Measurements from ENCODE around the gene THSD1.

The THSD1 gene

DNA sequence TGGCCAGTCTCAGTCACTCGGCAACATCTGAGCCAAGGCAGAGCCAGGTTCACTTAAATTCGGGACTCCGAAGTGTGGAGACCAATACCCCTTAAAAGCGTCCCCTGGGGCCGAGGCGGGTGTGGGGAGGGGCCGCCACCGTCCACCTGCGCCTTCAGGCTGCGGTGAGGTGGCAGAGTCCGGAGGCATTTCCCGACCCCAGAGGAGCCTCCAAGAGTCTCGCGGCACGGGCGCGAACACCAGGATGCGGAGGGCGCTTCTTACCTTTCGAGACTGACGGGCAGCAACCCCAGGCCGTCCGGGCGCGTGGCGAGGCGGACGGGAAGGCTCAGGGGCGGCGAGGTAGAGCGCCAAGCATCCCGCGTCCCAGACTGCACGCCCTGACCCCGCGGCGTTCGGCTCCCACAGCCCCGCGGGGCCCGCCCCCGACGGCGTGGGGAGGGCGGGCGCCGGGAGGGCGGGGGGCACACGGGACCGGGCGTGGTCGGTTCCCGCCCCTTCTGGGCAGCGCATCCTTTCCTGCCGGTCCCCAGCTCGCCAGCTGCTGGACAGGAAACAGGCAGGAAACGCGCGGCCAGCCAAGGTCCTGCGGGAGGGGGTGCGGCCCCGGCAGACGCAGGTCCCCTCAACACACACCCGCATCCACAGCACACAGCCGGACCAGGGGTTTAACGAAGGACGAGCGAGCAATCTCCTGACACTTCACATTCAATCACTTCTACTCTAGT lies at the start of gene THSD1:
Gene THSD1, minus strand, starts transcription at position 406 of the 728 bp plus-strand sequence. CDS start 3,572 bp downstream, outside the sequence.
- peak; percentile 52 for DNase-seq (ENCODE audit: insufficient read length, low spot score)
- FAIRE-seq, result no peak

- FAIRE-seq (no peak), DNase-seq (ENCODE audit: insufficient read length, low spot score) (peak; percentile 56)
Measured at GRCh38 chr13:52455677-52456041, 49.7 kb upstream of the THSD1 start.

DNA sequence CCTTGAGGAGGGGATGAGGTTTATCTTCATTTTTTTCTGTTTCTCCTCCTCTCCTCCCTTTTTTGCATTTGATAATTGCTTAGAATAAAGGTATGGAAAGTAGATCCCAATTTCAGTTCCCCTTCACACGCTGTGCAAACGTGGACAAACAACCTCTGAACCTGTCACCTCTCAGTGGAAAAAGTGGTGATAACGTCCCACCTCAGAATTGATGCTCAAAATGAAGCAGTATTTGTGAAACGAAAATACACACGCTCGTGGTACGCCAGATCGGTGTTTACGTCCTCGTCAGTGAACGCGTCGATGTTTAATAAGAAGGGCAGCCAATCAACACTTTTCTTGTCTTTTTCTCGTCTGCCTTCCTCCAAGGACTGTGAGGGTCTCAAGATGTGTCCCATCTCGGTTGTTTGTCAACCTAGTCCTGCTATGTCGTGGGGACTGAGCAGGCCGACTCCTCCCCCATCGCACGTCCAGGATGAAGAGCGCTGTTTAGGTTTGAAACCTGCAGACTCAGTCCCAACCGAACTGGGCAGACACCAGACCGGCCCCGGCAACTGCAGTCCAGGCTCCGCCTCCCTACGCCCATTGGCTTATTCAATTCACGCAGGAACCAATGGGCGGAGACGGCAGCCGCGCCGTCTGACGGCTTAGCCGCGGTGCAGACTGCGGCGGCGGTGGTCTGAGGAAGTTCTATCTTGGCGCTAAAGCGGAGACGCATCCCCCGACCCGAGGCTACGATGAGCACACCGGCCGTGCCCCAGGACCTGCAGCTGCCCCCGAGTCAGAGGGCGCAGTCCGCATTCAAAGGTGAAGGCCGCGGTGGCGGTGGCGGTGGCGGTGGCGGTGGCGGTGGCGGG lies 49.1 kb upstream of the THSD1 start, which contains the start of gene CKAP2:
Gene CKAP2, plus strand, starts transcription at position 659 of the 857 bp plus-strand sequence. Its CDS starts 79 bp downstream, at position 738.
- FAIRE-seq (no peak), DNase-seq (ENCODE audit: insufficient read length, low spot score) (peak; percentile 95)

- peak; percentile 92 for FAIRE-seq
Measured at GRCh38 chr13:52454459-52454819, 48.5 kb upstream of the THSD1 start.

DNA sequence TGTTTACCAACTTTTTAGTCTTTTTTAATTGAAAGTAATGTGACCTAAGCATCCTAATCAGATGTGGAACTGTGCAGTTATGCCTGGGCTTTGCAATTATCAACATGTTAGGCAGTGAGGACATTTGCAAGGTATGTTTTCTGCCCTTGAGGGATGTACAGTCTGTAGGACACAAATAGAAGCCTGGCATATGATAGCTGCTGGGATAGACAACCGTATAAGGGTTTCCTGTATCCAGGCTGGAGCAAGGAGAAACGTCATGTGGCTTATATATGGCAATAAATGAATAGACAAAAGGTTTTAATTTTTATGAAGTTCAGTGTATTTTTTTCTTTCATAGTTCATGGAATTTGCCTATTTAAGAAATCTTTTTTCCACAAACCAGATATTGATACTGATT lies 46.5 kb upstream of the THSD1 start:
- DNase-seq (ENCODE audit: insufficient read length, low spot score), result no peak
- FAIRE-seq, result no peak

More at GRCh38 chr13:52454459-52454819, 48.5 kb upstream of the THSD1 start:
- DNase-seq (ENCODE audit: insufficient read length, low spot score), result peak; percentile 17

GRCh38 chr13:52451135-52451804 lies 45.3 kb upstream of the THSD1 start:
- FAIRE-seq (no peak), DNase-seq (ENCODE audit: insufficient read length, low spot score) (no peak)

- DNase-seq (ENCODE audit: insufficient read length, low spot score) (no peak), FAIRE-seq (no peak)
Measured at GRCh38 chr13:52450793-52451116, 44.8 kb upstream of the THSD1 start.

DNA sequence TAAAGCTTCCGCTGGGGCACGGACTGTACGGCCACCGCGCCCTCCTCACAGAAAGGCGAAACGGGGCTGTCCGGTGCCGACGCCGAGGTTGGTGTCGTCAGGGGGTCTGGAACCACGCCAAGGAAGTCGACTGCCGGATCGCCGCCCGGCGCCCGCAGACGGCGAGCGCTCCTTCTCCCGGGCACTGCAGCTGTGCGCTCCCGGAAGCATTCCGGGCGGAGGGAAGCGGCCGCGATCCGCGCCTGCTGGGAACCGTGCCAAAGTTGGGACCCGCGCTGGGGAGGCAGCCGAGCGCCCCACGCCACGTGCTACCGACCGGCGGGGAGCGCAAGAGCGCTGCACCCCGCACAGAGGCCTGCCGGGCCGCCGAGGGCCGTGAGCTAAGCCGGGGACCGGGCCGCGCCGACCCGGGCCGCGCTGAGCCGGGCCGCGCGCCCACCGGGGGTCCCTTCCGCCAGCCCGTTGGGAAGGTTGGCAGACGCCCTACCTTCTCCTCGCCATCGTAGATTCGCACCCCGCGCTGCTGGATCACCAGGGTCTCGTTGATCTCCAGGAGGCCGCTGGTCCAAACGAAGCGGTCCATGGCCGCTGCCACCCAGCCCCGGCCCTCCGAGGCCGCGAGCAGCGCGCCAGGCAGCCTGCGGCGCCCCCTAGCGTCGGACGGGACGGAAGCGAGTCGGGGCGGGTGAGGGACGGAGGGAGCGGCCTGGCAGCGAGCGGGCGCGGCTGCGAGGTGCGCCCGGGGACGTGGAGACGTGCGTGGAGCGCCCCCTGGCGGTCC lies 44.2 kb upstream of the THSD1 start, which contains the start of gene VPS36:
Gene VPS36, minus strand, starts transcription at position 623 of the 781 bp plus-strand sequence. Its CDS starts 40 bp downstream, at position 583.
- peak; percentile 77 for FAIRE-seq
- DNase-seq (ENCODE audit: insufficient read length, low spot score), result peak; percentile 69

DNA sequence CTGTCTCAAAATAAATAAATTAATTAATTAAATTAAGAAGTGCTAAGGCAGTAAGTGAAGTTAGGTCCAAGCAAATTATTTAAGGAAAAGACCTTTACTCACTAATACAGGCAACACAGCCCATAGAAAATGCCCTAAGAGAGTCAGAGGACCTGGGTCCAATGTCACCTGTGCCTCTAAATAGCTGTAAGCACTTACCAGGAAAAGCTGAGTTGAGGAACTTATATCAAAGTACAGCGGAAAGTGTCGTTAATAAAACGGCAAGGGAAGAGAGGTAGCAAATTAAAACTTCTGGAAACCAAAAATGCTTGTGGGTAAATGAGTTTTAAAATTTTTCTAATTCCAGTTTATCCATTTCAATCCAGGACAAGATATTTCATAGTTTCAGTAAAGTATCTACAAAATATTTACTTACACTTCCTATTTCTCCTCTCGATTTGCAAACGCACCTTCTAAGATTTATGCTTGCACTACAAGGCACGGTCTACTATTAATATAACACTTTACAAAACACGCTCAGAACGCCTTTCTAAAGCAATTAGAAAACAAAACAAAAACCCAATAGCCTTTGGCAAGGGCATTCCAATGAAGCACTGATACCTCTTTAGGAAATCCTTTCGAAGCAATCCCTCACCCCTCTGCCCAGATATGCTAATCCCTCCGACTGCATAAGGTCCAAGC lies 43.5 kb upstream of the THSD1 start:
- DNase-seq (ENCODE audit: insufficient read length, low spot score) (no peak), FAIRE-seq (peak; percentile 31)

- FAIRE-seq (no peak), DNase-seq (ENCODE audit: insufficient read length, low spot score) (no peak)
Measured at GRCh38 chr13:52447815-52448552, 42.0 kb upstream of the THSD1 start.

- FAIRE-seq (peak; percentile 73), DNase-seq (ENCODE audit: insufficient read length, low spot score) (no peak)
Measured at GRCh38 chr13:52447354-52447753, 41.4 kb upstream of the THSD1 start.

DNA sequence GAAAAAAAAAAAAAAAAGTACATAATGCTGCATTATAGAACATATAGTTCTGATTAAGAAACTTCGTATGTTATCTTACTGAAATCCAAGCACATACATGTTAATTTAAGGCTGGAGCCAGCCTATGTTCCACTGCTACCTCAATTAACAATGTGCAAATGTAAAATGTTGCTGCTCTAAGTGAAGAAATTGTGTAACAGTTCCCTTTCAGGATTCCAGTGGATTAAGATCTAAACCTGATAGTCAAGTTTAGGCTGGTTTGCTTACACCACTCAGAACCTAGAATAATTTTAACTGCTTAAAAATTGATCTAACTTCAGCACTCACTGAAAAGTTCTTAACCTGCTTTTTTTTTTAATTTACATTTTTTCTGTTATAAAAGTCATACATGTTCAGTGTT lies 40.3 kb upstream of the THSD1 start:
- FAIRE-seq (no peak), DNase-seq (ENCODE audit: insufficient read length, low spot score) (no peak)

GRCh38 chr13:52432456-52432855 lies 26.5 kb upstream of the THSD1 start:
- no peak for FAIRE-seq
- no peak for DNase-seq (ENCODE audit: insufficient read length, low spot score)

DNA sequence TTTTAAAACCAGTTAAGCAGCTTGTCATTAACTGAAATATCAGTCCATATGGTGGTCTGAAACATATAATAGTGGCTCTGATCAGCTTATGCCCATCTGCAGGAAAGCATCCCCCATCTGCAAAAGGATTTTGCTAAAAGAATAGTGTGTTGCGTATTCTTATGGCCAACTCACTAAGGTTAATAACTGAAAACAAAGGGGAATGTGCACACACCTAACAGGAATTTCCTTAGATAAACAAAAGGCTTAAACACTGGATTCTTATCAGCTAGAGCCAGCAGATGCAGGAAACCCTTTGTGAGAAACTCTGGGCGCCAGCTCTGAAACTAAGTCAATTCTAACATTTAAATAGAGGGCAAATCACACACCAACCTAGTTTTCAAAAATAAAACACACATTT lies 22.3 kb upstream of the THSD1 start:
- DNase-seq (ENCODE audit: insufficient read length, low spot score) (no peak), FAIRE-seq (no peak)

- FAIRE-seq (no peak), DNase-seq (ENCODE audit: insufficient read length, low spot score) (no peak)
Measured at GRCh38 chr13:52421216-52421615, 15.2 kb upstream of the THSD1 start.

DNA sequence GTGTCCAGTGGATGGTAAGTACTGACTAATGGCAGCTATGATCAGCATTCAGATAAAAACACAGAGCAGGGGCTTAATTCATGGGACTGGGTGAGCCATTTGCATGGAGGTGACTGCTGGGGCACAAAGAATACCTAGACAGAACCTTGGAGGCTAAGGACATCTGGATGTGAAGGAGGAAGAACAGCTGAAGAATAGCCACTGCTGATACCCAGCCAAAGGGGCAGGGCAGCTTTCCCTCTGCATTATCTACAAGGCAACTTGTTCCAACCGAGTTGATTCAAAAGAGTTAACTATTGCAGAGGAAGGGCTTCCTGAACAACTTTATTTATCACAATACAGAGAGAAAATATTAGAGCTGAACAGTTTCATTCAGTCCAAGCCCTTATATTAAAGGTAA lies 13.1 kb upstream of the THSD1 start:
- no peak for DNase-seq (ENCODE audit: insufficient read length, low spot score)
- no peak for FAIRE-seq

- DNase-seq (ENCODE audit: insufficient read length, low spot score) (no peak), FAIRE-seq (no peak)
Measured at GRCh38 chr13:52414963-52415362, 9.0 kb upstream of the THSD1 start.

DNA sequence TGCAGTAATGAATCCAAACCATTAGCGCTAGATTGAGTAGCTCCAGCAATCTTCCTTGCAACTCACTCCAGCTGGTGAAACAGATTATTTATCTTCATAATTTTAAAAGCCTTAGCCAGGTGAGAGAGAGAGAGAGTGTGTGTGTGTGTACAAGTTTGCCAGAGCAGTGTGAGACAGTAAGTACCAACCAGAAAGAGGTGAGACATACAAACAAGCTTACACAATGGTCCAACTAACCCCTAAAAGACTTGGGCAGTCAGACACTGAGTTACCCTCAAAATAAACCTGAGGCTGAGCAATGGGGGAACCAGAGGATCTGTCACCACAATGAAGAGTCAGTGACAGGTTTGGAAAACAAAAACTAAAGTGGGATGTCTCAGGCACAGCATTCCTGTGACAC lies 8.1 kb upstream of the THSD1 start:
- no peak for DNase-seq (ENCODE audit: insufficient read length, low spot score)
- no peak for FAIRE-seq

- DNase-seq (ENCODE audit: insufficient read length, low spot score), result no peak
- no peak for FAIRE-seq
Measured at GRCh38 chr13:52412128-52412527, 6.2 kb upstream of the THSD1 start.

Measured in GM19239 (cell line).